ENCODE results near the gene PARP16.

GRCh38 chr15:65210770-65211481, 75.8 kb downstream of the PARP16 start, which contains the start of gene CILP:
- TF ChIP-seq, protein P1, sequence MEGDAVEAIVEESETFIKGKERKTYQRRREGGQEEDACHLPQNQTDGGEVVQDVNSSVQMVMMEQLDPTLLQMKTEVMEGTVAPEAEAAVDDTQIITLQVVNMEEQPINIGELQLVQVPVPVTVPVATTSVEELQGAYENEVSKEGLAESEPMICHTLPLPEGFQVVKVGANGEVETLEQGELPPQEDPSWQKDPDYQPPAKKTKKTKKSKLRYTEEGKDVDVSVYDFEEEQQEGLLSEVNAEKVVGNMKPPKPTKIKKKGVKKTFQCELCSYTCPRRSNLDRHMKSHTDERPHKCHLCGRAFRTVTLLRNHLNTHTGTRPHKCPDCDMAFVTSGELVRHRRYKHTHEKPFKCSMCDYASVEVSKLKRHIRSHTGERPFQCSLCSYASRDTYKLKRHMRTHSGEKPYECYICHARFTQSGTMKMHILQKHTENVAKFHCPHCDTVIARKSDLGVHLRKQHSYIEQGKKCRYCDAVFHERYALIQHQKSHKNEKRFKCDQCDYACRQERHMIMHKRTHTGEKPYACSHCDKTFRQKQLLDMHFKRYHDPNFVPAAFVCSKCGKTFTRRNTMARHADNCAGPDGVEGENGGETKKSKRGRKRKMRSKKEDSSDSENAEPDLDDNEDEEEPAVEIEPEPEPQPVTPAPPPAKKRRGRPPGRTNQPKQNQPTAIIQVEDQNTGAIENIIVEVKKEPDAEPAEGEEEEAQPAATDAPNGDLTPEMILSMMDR (IDR thresholded peaks at IDR 0.05; ENCODE audit: low read depth, low read length): no peak
- TF ChIP-seq EZH2phosphoT487 (IDR thresholded peaks at IDR 0.05; ENCODE audit: low read depth): no peak
